NOMO-1 treated with dmso at 0.1 percent for 144 hours (cell line): ENCODE measurements around the gene ABTB1.
"Not testable (repeated sequence)": the region's sequence is repeated elsewhere in the genome, so short reads cannot be mapped to it uniquely, and the experiment has no call there.

Experiments used
- DNase-seq: peaks from one replicate; lab custom pipeline; 2025; ENCODE audit not compliant: unreplicated experiment; lab: John Stamatoyannopoulos, UW

The ABTB1 gene

GRCh38 chr3:127671523-127672428, 976 bp upstream of the ABTB1 start:
- peak; percentile 11 for DNase-seq

GRCh38 chr3:127673191-127674100, 694 bp downstream of the ABTB1 start:
- peak; percentile 35 for DNase-seq

GRCh38 chr3:127674101-127674721, 1.5 kb downstream of the ABTB1 start:
- DNase-seq = no peak

- no peak for DNase-seq
These were observed 2.0 kb downstream of the ABTB1 start for GRCh38 chr3:127674790-127675189.

- no peak for DNase-seq
These were observed 3.1 kb downstream of the ABTB1 start for GRCh38 chr3:127675651-127676391.

- DNase-seq = no peak
These were observed 3.7 kb downstream of the ABTB1 start for GRCh38 chr3:127676456-127676855.

GRCh38 chr3:127676921-127677351, 4.2 kb downstream of the ABTB1 start:
- DNase-seq = no peak

GRCh38 chr3:127677541-127678314, 5.0 kb downstream of the ABTB1 start:
- no peak for DNase-seq

- no peak for DNase-seq
These were observed 5.5 kb downstream of the ABTB1 start for GRCh38 chr3:127678315-127678599.

- peak; percentile 85 for DNase-seq
These were observed 6.1 kb downstream of the ABTB1 start for GRCh38 chr3:127678611-127679533.

- no peak for DNase-seq
These were observed 6.9 kb downstream of the ABTB1 start for GRCh38 chr3:127679534-127680145.

- DNase-seq = no peak
These were observed 7.5 kb downstream of the ABTB1 start for GRCh38 chr3:127680146-127680661.

GRCh38 chr3:127680798-127681221, 8.1 kb downstream of the ABTB1 start:
- no peak for DNase-seq

GRCh38 chr3:127682175-127682554, 9.4 kb downstream of the ABTB1 start:
- not testable (repeated sequence) for DNase-seq

- DNase-seq = no peak
These were observed 9.8 kb downstream of the ABTB1 start for GRCh38 chr3:127682561-127682960.

- no peak for DNase-seq
These were observed 12.3 kb downstream of the ABTB1 start for GRCh38 chr3:127684871-127685707.

GRCh38 chr3:127685708-127686511, 13.2 kb downstream of the ABTB1 start:
- no peak for DNase-seq
